ENCODE measurements around the gene PTDSS2.

DNA sequence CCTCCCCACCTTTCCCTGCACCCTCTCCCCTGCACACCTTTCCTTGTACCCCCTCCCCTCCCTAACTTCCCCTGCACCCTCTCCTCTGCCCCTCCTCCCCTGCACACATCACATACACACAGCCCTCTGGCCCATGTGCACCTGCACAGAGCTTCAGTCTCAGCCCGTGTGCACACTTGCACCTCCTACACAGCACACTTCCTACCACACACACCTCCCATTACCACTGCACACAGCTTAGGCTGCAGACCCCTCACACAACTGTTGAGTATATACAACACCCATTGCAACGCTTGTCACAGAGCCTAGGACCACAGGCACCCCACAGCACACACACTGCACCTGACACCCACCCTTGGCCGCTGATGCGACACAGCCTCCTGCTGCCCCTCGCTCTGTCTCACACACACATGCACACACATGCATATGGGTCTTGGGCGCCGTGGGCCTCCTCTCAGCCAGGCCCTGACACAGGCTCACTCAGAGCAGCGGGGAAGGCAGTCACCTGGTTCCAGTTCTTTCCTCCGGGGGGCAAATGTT is 35.7 kb upstream of the PTDSS2 start:
- TF ChIP-seq, protein P1, sequence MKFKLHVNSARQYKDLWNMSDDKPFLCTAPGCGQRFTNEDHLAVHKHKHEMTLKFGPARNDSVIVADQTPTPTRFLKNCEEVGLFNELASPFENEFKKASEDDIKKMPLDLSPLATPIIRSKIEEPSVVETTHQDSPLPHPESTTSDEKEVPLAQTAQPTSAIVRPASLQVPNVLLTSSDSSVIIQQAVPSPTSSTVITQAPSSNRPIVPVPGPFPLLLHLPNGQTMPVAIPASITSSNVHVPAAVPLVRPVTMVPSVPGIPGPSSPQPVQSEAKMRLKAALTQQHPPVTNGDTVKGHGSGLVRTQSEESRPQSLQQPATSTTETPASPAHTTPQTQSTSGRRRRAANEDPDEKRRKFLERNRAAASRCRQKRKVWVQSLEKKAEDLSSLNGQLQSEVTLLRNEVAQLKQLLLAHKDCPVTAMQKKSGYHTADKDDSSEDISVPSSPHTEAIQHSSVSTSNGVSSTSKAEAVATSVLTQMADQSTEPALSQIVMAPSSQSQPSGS (CRISPR knock-in tag; IDR thresholded peaks at IDR 0.05) = no peak
- TF ChIP-seq HOXB6 (CRISPR knock-in tag; IDR thresholded peaks at IDR 0.05; ENCODE audit: borderline replicate concordance) = no peak
